Body of pancreas (tissue), 4 donors: ENCODE data around the gene ZNF574. TPM values are rescaled to one million over a fixed set of nuclear protein-coding genes. Genes with fewer than 3 reads are reported as not detected.

Experiments
- ATAC-seq: fragments of 150-250 bp; one replicate; pipeline ENCODE4 v1.9.1; 2016
- DNase-seq, 4 donors: peaks; one replicate each; pipeline ENCODE4 v3.0.0-alpha.2; 2019
- H3K27ac ChIP-seq, 4 donors: fragments of 200-600 bp; sonication (generic); 1 replicate in 3 of 4; 2 replicates in 1 of 4; pipeline versions ENCODE4 v1.5.1 to v1.6.1; 2016 to 2019; ENCODE audit warnings: mild to moderate bottlenecking in 1 of 4, mixed read lengths in 1 of 4, moderate library complexity in 1 of 4
- H3K27me3 ChIP-seq, 2 donors: fragments of 200-600 bp; sonication (generic); one replicate each; pipeline ENCODE4 v1.6.0; 2016; ENCODE audit warnings: mild to moderate bottlenecking in 1 of 2
- H3K36me3 ChIP-seq, 2 donors: fragments of 200-600 bp; sonication (generic); replicated peaks in 1 of 2; 2 replicates each; pipeline ENCODE4 v1.5.1; 2016; ENCODE audit warnings: low read depth in 2 of 2; ENCODE audit not compliant: insufficient read depth in 1 of 2
- H3K4me1 ChIP-seq: fragments of 200-600 bp; sonication (generic); one replicate; pipeline ENCODE4 v1.6.0; 2016
- H3K4me3 ChIP-seq, 2 donors: fragments of 200-600 bp; sonication (generic); 1 replicate in 1 of 2; 2 replicates in 1 of 2; pipeline ENCODE4 v1.5.1; 2016 to 2019
- H3K9me3 ChIP-seq, 3 donors: fragments of 200-600 bp; sonication (generic); 1 replicate in 2 of 3; 2 replicates in 1 of 3; pipeline ENCODE4 v1.5.1; 2016
- CTCF ChIP-seq, 7 experiments: fragments of 450-650 bp in 4 of 7; fragments of 200-600 bp in 3 of 7; sonication (generic) in 3 of 7; IDR thresholded peaks; one replicate each; pipeline ENCODE4 v1.5.1; 2016 to 2019; ENCODE audit warnings: antibody characterized with exemption in 7 of 7
- POLR2A ChIP-seq, 3 donors: fragments of 450-650 bp; IDR thresholded peaks; one replicate each; pipeline ENCODE4 v1.6.1; 2016; ENCODE audit warnings: antibody characterized with exemption in 3 of 3, mild to moderate bottlenecking in 2 of 3
- WGBS, 2 donors: methylation state at CpG; one replicate each; pipeline ENCODE4 v1.1.5; 2017; 5-methylcytosine and 5-hydroxymethylcytosine counted together
- intact Hi-C: fragments of 100-400 bp; cut with DNase I; formaldehyde crosslinking; loops from one replicate; pipeline ENCODE4 v1.15.1; 2023
- total RNA-seq, 2 donors: library from RNA; depleted of rRNA; stranded (reverse); fragments of >200 nt; gene quantifications; one replicate each; pipeline ENCODE4 v1.1.0, GENCODE V29; 2016

The ZNF574 gene
- total RNA-seq, 2 donors from 2014 or later: 8.6 to 14.2 TPM

DNA sequence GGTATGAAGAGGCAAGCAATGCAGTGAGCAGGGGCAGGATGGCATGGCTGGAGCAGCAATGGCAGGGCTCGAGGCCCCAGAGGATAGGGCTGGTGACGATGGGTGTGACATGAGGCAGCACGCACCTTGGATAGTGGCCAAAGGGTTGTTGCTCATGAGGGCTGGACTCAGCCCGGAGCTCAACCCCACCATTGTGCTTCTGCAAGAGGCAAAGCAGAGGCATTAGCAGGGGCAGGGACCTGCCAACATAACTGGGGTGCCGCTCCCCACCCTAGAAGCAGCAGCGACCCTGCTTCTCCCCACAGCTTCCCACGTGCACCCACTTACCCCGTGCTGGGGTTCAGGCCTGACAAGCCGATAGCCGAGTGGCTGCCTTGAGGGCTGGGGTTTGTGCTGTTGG is 15.8 kb downstream of the ZNF574 start:
- ATAC-seq: no peak
- no peak for DNase-seq
- intact Hi-C loops: no loop called here
- H3K9me3 ChIP-seq: no peaks in the 10 kb centered on the region
- no peaks in the 10 kb centered on the region for H3K27me3 ChIP-seq
- H3K4me1 ChIP-seq: no peaks in the 10 kb centered on the region
- no peak overlapping the region for H3K4me3 ChIP-seq
- WGBS, 2 donors: 62 to 71% methylated on average over 10 of the region's 10 CpGs
- TF ChIP-seq POLR2A (IDR thresholded peaks at IDR 0.05) (no peak), CTCF (IDR thresholded peaks at IDR 0.05) (no peak)
- H3K27ac ChIP-seq: no peak overlapping the region
- no peaks in the 10 kb centered on the region for H3K36me3 ChIP-seq

GRCh38 chr19:42092350-42092749 is 16.4 kb downstream of the ZNF574 start:
- DNase-seq (peak in 2 of 4 donors; percentile 36 to 53), ATAC-seq (peak; percentile 27)
- H3K27ac ChIP-seq: no peak overlapping the region
- no peak overlapping the region for H3K4me3 ChIP-seq
- no peaks in the 10 kb centered on the region for H3K36me3 ChIP-seq
- no peaks in the 10 kb centered on the region for H3K27me3 ChIP-seq
- H3K9me3 ChIP-seq: no peaks in the 10 kb centered on the region
- intact Hi-C loops: no loop called here
- H3K4me1 ChIP-seq: peaks cover 2% of the 10 kb centered on the region
- 36 to 88% methylated on average over 2 to 5 of the region's 5 CpGs for WGBS, 2 donors
- peak in 5 of 7 experiments; percentile 11 to 29 (median 22) for TF ChIP-seq CTCF (IDR thresholded peaks at IDR 0.05)
- no peak for TF ChIP-seq POLR2A (IDR thresholded peaks at IDR 0.05)

GRCh38 chr19:42093505-42093904 is 17.5 kb downstream of the ZNF574 start:
- intact Hi-C loops: no loop called here
- ATAC-seq (no peak), DNase-seq (no peak)
- Histone ChIP-seq H3K27ac (no peak overlapping the region), H3K36me3 (no peaks in the 10 kb centered on the region), H3K9me3 (no peaks in the 10 kb centered on the region), H3K4me3 (no peak overlapping the region), H3K27me3 (no peaks in the 10 kb centered on the region), H3K4me1 (peaks cover 14% of the 10 kb centered on the region)
- TF ChIP-seq POLR2A (IDR thresholded peaks at IDR 0.05) (no peak), CTCF (IDR thresholded peaks at IDR 0.05) (no peak)
- 58 to 74% methylated on average over 2 to 4 of the region's 4 CpGs for WGBS, 2 donors

GRCh38 chr19:42093926-42094325 is 18.0 kb downstream of the ZNF574 start:
- H3K27ac ChIP-seq: no peak overlapping the region
- no peak for TF ChIP-seq CTCF (IDR thresholded peaks at IDR 0.05)
- TF ChIP-seq POLR2A (IDR thresholded peaks at IDR 0.05): no peak
- no peak overlapping the region for H3K4me3 ChIP-seq
- ATAC-seq (no peak), DNase-seq (no peak)
- no peaks in the 10 kb centered on the region for H3K9me3 ChIP-seq
- no peaks in the 10 kb centered on the region for H3K27me3 ChIP-seq
- intact Hi-C loops: no loop called here
- H3K36me3 ChIP-seq: no peaks in the 10 kb centered on the region
- 56 to 83% methylated on average over 2 to 4 of the region's 4 CpGs for WGBS, 2 donors
- H3K4me1 ChIP-seq: peaks cover 18% of the 10 kb centered on the region

DNA sequence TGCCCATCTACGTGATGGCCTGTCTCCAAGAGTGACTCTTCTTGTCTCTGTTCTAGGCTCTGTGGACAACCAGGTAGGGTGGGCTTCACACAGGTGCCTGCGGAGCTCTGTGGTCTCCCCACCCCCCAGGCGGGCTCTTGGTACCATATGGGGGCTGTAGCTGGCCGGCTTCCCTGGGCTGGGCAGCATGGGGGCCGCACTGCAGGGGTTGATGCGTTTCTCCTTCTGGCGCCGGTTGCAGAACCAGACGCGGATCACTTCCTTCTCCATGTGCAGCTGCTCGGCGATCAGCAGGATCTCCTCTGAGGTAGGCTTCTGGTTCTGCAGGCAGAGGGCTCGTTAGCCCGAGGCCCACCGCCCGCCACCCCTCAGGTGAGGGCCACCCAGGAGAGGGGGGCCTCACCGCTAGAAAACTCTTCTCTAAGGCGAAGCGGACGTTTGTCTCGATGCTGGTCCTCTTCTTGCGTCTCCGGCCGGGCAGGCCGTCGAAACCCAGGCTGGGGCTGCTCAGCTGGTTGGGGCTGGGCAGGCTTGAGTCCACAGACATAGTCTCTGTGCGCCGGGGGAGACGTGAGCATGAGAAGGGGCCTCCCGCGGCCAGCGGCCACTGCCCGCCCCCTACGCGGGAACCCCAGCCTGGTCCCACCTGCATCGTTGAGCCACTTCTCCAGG is 19.3 kb downstream of the ZNF574 start:
- no peak for ATAC-seq
- H3K9me3 ChIP-seq: no peaks in the 10 kb centered on the region
- peaks cover 32% of the 10 kb centered on the region for H3K4me1 ChIP-seq
- no peak for DNase-seq
- H3K27me3 ChIP-seq: no peaks in the 10 kb centered on the region
- intact Hi-C loops: no loop called here
- H3K4me3 ChIP-seq: no peak overlapping the region
- H3K27ac ChIP-seq: no peak overlapping the region
- 80 to 81% methylated on average over 4 to 32 of the region's 36 CpGs for WGBS, 2 donors
- no peaks in the 10 kb centered on the region for H3K36me3 ChIP-seq
- TF ChIP-seq CTCF (IDR thresholded peaks at IDR 0.05) (no peak), POLR2A (IDR thresholded peaks at IDR 0.05) (no peak)
